Liver (tissue), 9 donors: ENCODE measurements around the gene REPS2. TPM values are rescaled to one million over a fixed set of nuclear protein-coding genes. Genes with fewer than 3 reads are reported as not detected.

Source experiments
- DNase-seq: peaks from one replicate; pipeline ENCODE4 v3.0.0-alpha.2; 2017; ENCODE audit warnings: low spot score
- H3K27ac ChIP-seq, 2 donors: one replicate each; pipeline ENCODE4 v1.7.0; 2013; ENCODE audit warnings: inconsistent platforms in 2 of 2, low read length in 2 of 2, control low read depth in 1 of 2, low read depth in 1 of 2, mild to moderate bottlenecking in 1 of 2
- H3K27me3 ChIP-seq, 4 donors: one replicate each; pipeline versions ENCODE4 v1.6.1 to v1.7.0; 2013; ENCODE audit warnings: low read length in 3 of 4, inconsistent platforms in 1 of 4, mild to moderate bottlenecking in 1 of 4, moderate library complexity in 1 of 4; ENCODE audit not compliant: control insufficient read depth in 4 of 4, insufficient read depth in 4 of 4
- H3K36me3 ChIP-seq, 4 donors: one replicate each; pipeline versions ENCODE4 v1.6.1 to v1.7.0; 2013; ENCODE audit warnings: low read length in 3 of 4, mild to moderate bottlenecking in 3 of 4, low read depth in 1 of 4, moderate library complexity in 1 of 4; ENCODE audit not compliant: control insufficient read depth in 4 of 4, insufficient read depth in 3 of 4
- H3K4me1 ChIP-seq, 4 donors: one replicate each; pipeline versions ENCODE4 v1.6.1 to v1.7.0; 2013; ENCODE audit warnings: low read length in 3 of 4, mild to moderate bottlenecking in 3 of 4, moderate library complexity in 1 of 4; ENCODE audit not compliant: control insufficient read depth in 4 of 4, insufficient read depth in 4 of 4
- H3K4me3 ChIP-seq, 3 donors: one replicate each; pipeline versions ENCODE4 v1.6.1 to v1.7.0; 2013; ENCODE audit warnings: low read length in 3 of 3, control low read depth in 1 of 3, low read depth in 1 of 3, mild to moderate bottlenecking in 1 of 3
- H3K9ac ChIP-seq, 2 donors: one replicate each; pipeline ENCODE4 v1.7.0; 2013; ENCODE audit warnings: low read length in 2 of 2, mild to moderate bottlenecking in 2 of 2, moderate library complexity in 2 of 2, control low read depth in 1 of 2, low read depth in 1 of 2
- H3K9me3 ChIP-seq, 4 donors: one replicate each; pipeline versions ENCODE4 v1.6.1 to v1.7.0; 2013; ENCODE audit warnings: low read length in 3 of 4; ENCODE audit not compliant: control insufficient read depth in 4 of 4
- ATF3 ChIP-seq: IDR thresholded peaks from 2 replicates; pipeline ENCODE4 v1.6.1; 2016; ENCODE audit warnings: antibody characterized with exemption
- EGR1 ChIP-seq, 2 donors: IDR thresholded peaks; 2 replicates each; pipeline ENCODE4 v1.6.1; 2016 to 2018; ENCODE audit warnings: antibody characterized with exemption in 2 of 2, low read depth in 2 of 2
- FOXA1 ChIP-seq: IDR thresholded peaks from 2 replicates; pipeline ENCODE4 v1.6.1; 2016; ENCODE audit warnings: antibody characterized with exemption
- FOXA2 ChIP-seq: IDR thresholded peaks from 2 replicates; pipeline ENCODE4 v1.6.1; 2016; ENCODE audit warnings: antibody characterized with exemption
- GABPA ChIP-seq, 2 donors: IDR thresholded peaks in 1 of 2; conservative IDR thresholded peaks in 1 of 2; 2 replicates each; pipeline ENCODE4 v1.6.1; 2016; ENCODE audit warnings: antibody characterized with exemption in 2 of 2, mild to moderate bottlenecking in 1 of 2, moderate library complexity in 1 of 2
- HNF4A ChIP-seq, 2 donors: conservative IDR thresholded peaks; 2 replicates each; pipeline ENCODE4 v1.6.1; 2016; ENCODE audit warnings: antibody characterized with exemption in 2 of 2, mild to moderate bottlenecking in 2 of 2
- HNF4G ChIP-seq: IDR thresholded peaks from 2 replicates; pipeline ENCODE4 v1.6.1; 2016; ENCODE audit warnings: antibody characterized with exemption
- JUND ChIP-seq, 2 donors: IDR thresholded peaks; 2 replicates each; pipeline ENCODE4 v1.6.1; 2016; ENCODE audit warnings: antibody characterized with exemption in 2 of 2
- MAX ChIP-seq: IDR thresholded peaks from 2 replicates; pipeline ENCODE4 v1.6.1; 2016; ENCODE audit warnings: antibody characterized with exemption
- NR2F2 ChIP-seq: IDR thresholded peaks from 2 replicates; pipeline ENCODE4 v1.6.1; 2016; ENCODE audit warnings: antibody characterized with exemption
- RAD21 ChIP-seq, 2 donors: IDR thresholded peaks; 2 replicates each; pipeline ENCODE4 v1.6.1; 2016; ENCODE audit warnings: antibody characterized with exemption in 2 of 2, mild to moderate bottlenecking in 2 of 2
- REST ChIP-seq: IDR thresholded peaks from 2 replicates; pipeline ENCODE4 v1.6.1; 2016; ENCODE audit warnings: antibody characterized with exemption, mild to moderate bottlenecking
- RXRA ChIP-seq, 2 donors: IDR thresholded peaks; 2 replicates each; pipeline ENCODE4 v1.6.1; 2017 to 2018; ENCODE audit warnings: antibody characterized with exemption in 2 of 2, mild to moderate bottlenecking in 1 of 2
- SP1 ChIP-seq: IDR thresholded peaks from 2 replicates; pipeline ENCODE4 v1.6.1; 2018; ENCODE audit warnings: antibody characterized with exemption, mild to moderate bottlenecking
- TAF1 ChIP-seq: conservative IDR thresholded peaks from 2 replicates; pipeline ENCODE4 v1.6.1; 2016; ENCODE audit warnings: antibody characterized with exemption, mild to moderate bottlenecking
- YY1 ChIP-seq: IDR thresholded peaks from 2 replicates; pipeline ENCODE4 v1.6.1; 2016; ENCODE audit warnings: antibody characterized with exemption, mild to moderate bottlenecking
- ZBTB33 ChIP-seq: IDR thresholded peaks from 2 replicates; pipeline ENCODE4 v1.6.1; 2016; ENCODE audit warnings: antibody characterized with exemption
- WGBS: extraction: QIAGEN DNeasy Blood & Tissue Kit; methylation state at CpG from one replicate; pipeline ENCODE4 v1.1.7; 2013; 5-methylcytosine and 5-hydroxymethylcytosine counted together
- polyA plus RNA-seq, 2 donors: library from polyadenylated mRNA; stranded (reverse) in 1 of 2; unstranded in 1 of 2; fragments of 200-250 nt in 1 of 2; fragments of >200 nt in 1 of 2; fragmentation: Nextera tagmentation in 1 of 2; extraction: Ambion mirVana in 1 of 2; gene quantifications; one replicate each; pipeline versions ENCODE4 v1.2.1 to v1.2.3, GENCODE V29; 2013 to 2015
- total RNA-seq, 2 donors: library from RNA; depleted of rRNA; stranded (reverse); fragments of >200 nt; gene quantifications; one replicate each; pipeline ENCODE4 v1.2.3, GENCODE V29; 2014
- TF ChIP-seq, protein P1 (sequence below): fragments of 150-350 bp; IDR thresholded peaks from 2 replicates; pipeline ENCODE4 v1.5.1; 2017; ENCODE audit warnings: improper control_type of control experiment, low read depth, low read length; ENCODE audit not compliant: missing input control
- donor health status: healthy.
- donor health status: healthy.
- donor health status: healthy.
- donor health status: healthy.
- donor health status: healthy.

The REPS2 gene
- total and polyA plus RNA-seq, 4 donors, result 3.5 to 10.7 (median 6.2) TPM

DNA sequence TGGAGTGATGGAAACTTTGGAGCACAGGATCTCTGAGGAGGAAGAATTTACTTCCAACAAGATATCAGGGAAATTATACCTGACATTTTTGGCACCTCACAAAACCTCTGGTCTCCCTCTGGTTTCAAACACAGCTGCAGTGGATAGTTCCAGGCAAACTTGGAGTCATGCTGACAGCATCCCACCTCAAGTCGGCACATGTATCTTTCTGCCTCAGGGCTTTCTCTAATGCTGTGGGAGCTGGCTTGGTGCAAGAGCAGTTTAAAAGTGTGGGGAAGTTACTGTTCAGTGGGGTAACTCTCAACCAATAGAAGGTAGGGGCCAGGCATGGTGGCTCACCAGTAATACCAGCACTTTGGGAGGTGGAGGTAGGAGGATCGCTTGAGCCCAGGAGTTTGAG is 221.5 kb downstream of the REPS2 start:
- no peaks in the 10 kb centered on the region for H3K27me3 ChIP-seq
- WGBS, result 93% methylated on average over 2 of the region's 2 CpGs

More for the DNA sequence above, 221.5 kb downstream of the REPS2 start:
- no peak overlapping the region for H3K27ac ChIP-seq
- H3K4me1 ChIP-seq, result no peaks in the 10 kb centered on the region
- H3K9ac ChIP-seq, result no peak overlapping the region
- no peaks in the 10 kb centered on the region for H3K36me3 ChIP-seq
- no peak overlapping the region for H3K4me3 ChIP-seq
- no peak for DNase-seq
- no peak for TF ChIP-seq SP1
- no peak for TF ChIP-seq RXRA (IDR thresholded peaks at IDR 0.05)
- no peak for TF ChIP-seq HNF4A (conservative IDR thresholded peaks at IDR 0.05)
- no peak for TF ChIP-seq NR2F2
- TF ChIP-seq HNF4G, result no peak
- TF ChIP-seq FOXA1, result no peak
- no peak for TF ChIP-seq RAD21 (IDR thresholded peaks at IDR 0.05)
- no peak for TF ChIP-seq REST
- no peak for TF ChIP-seq ATF3
- no peak for TF ChIP-seq ZBTB33
- TF ChIP-seq JUND (IDR thresholded peaks at IDR 0.05), result no peak
- TF ChIP-seq FOXA2, result no peak
- no peak for TF ChIP-seq EGR1 (IDR thresholded peaks at IDR 0.05; ENCODE audit: low read depth in 2 of 2)
- TF ChIP-seq YY1, result no peak
- no peak for TF ChIP-seq TAF1
- no peak for TF ChIP-seq MAX
- TF ChIP-seq, protein P1, sequence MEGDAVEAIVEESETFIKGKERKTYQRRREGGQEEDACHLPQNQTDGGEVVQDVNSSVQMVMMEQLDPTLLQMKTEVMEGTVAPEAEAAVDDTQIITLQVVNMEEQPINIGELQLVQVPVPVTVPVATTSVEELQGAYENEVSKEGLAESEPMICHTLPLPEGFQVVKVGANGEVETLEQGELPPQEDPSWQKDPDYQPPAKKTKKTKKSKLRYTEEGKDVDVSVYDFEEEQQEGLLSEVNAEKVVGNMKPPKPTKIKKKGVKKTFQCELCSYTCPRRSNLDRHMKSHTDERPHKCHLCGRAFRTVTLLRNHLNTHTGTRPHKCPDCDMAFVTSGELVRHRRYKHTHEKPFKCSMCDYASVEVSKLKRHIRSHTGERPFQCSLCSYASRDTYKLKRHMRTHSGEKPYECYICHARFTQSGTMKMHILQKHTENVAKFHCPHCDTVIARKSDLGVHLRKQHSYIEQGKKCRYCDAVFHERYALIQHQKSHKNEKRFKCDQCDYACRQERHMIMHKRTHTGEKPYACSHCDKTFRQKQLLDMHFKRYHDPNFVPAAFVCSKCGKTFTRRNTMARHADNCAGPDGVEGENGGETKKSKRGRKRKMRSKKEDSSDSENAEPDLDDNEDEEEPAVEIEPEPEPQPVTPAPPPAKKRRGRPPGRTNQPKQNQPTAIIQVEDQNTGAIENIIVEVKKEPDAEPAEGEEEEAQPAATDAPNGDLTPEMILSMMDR, result no peak
- no peak for TF ChIP-seq GABPA (IDR thresholded peaks at IDR 0.05 in 1 of 2, conservative IDR thresholded peaks at IDR 0.05 in 1 of 2)
- peaks cover 0 to 10% (median 3%) of the 10 kb centered on the region in 4 donors for H3K9me3 ChIP-seq
